GM12878 (cell line): ENCODE results near the gene KIRREL1. TPM values are rescaled to one million over a fixed set of nuclear protein-coding genes. Genes with fewer than 3 reads are reported as not detected.

Experiments used
- ATAC-seq: fragments of 200-7000 bp; cut with Tn5 transposase; 3 replicates; pipeline ENCODE4 v1.9.1; 2020; ENCODE audit warnings: mild to moderate bottlenecking, moderate library complexity
- BruUV-seq: library from RNA; stranded (reverse); fragments of 400-500 nt; replicated peaks from 2 replicates; lab custom pipeline; 2021; lab: Mats Ljungman, UMichigan
- CTCF ChIA-PET: fragments of 300-600 bp; sonication (Branson Sonifier 250); formaldehyde crosslinking; extraction: SDS; loops from one replicate; lab custom pipeline; 2021; ENCODE audit warnings: inconsistent platforms; lab: Yijun Ruan, JAX
- POLR2A ChIA-PET: fragments of 350-600 bp; formaldehyde crosslinking; extraction: SDS; loops from one replicate; lab custom pipeline; 2021; ENCODE audit warnings: inconsistent platforms; lab: Charles Lee
- RAD21 ChIA-PET: fragments of 300-600 bp; sonication (Branson Sonifier 250); formaldehyde crosslinking; loops from one replicate; lab custom pipeline; 2023; ENCODE audit warnings: antibody characterized with exemption; ENCODE audit not compliant: unreplicated experiment; lab: Charles Lee
- SMC1A ChIA-PET: fragments of 300-600 bp; sonication (Branson Sonifier 250); formaldehyde crosslinking; loops from one replicate; lab custom pipeline; 2023; ENCODE audit not compliant: unreplicated experiment, uncharacterized antibody; lab: Charles Lee
- DNase-seq: peaks from one replicate; pipeline ENCODE4 v3.0.0-alpha.2; 2011; ENCODE audit warnings: low read depth, low spot score
- FAIRE-seq: peaks from 3 replicates; lab custom pipeline; 2011; peaks lifted over from hg19 to GRCh38; lab: Jason Lieb, UNC
- H2AFZ ChIP-seq: 2 replicates; pipeline ENCODE4 v1.6.0; 2011; ENCODE audit warnings: low read depth, low read length, control low read depth; ENCODE audit not compliant: control insufficient read depth
- H3K27ac ChIP-seq: 2 replicates; pipeline ENCODE4 v1.5.1; 2011; ENCODE audit warnings: control low read depth; ENCODE audit not compliant: control insufficient read depth, insufficient read depth
- H3K27me3 ChIP-seq, 2 experiments: replicated peaks in 1 of 2; 2 replicates each; pipeline versions ENCODE4 v1.6.0 to v1.6.1; 2011; ENCODE audit warnings: low read length in 1 of 2; ENCODE audit not compliant: control insufficient read depth in 2 of 2, insufficient read depth in 2 of 2
- H3K36me3 ChIP-seq, 2 experiments: 2 replicates each; pipeline ENCODE4 v1.5.1; 2011; ENCODE audit warnings: low read length in 1 of 2; ENCODE audit not compliant: control insufficient read depth in 2 of 2, insufficient read depth in 2 of 2
- H3K4me1 ChIP-seq: 2 replicates; pipeline ENCODE4 v1.6.1; 2011; ENCODE audit warnings: mild to moderate bottlenecking, low read length, moderate library complexity, mixed read lengths; ENCODE audit not compliant: control insufficient read depth, insufficient read depth
- H3K4me2 ChIP-seq: 2 replicates; pipeline ENCODE4 v1.6.0; 2011; ENCODE audit warnings: control low read depth; ENCODE audit not compliant: control insufficient read depth, insufficient read depth
- H3K4me3 ChIP-seq: fragments of 200-600 bp; sonication (generic); 2 replicates; pipeline ENCODE4 v1.5.1; 2016
- H3K79me2 ChIP-seq: 2 replicates; pipeline ENCODE4 v1.6.0; 2011; ENCODE audit warnings: low read length; ENCODE audit not compliant: control insufficient read depth, insufficient read depth
- H3K9ac ChIP-seq: 2 replicates; pipeline ENCODE4 v1.8.0; 2011; ENCODE audit warnings: low read length, control low read depth, mixed read lengths; ENCODE audit not compliant: control insufficient read depth, insufficient read depth
- H3K9me3 ChIP-seq: replicated peaks from 3 replicates; pipeline ENCODE4 v1.5.1; 2011; ENCODE audit warnings: mild to moderate bottlenecking, low read length; ENCODE audit not compliant: control insufficient read depth, insufficient read depth
- H4K20me1 ChIP-seq: 2 replicates; pipeline ENCODE4 v1.6.0; 2011; ENCODE audit not compliant: control insufficient read depth, insufficient read depth
- CHD4 ChIP-seq: fragments of 200-600 bp; sonication (generic); IDR thresholded peaks from 2 replicates; pipeline ENCODE4 v1.6.1; 2016; ENCODE audit warnings: mild to moderate bottlenecking
- CREB1 ChIP-seq: IDR thresholded peaks from 2 replicates; pipeline ENCODE4 v1.6.1; 2012; ENCODE audit warnings: low read depth, mild to moderate bottlenecking, inconsistent platforms
- ETV6 ChIP-seq, 2 experiments: fragments of 450-650 bp in 1 of 2; IDR thresholded peaks in 1 of 2; conservative IDR thresholded peaks in 1 of 2; 2 replicates each; pipeline ENCODE4 v1.6.1; 2014; ENCODE audit warnings: antibody characterized with exemption in 1 of 2, borderline replicate concordance in 1 of 2, low read depth in 1 of 2, mild to moderate bottlenecking in 1 of 2, moderate library complexity in 1 of 2
- JUNB ChIP-seq: IDR thresholded peaks from 2 replicates; pipeline ENCODE4 v1.6.1; 2016; ENCODE audit warnings: antibody characterized with exemption, mild to moderate bottlenecking
- PAX8 ChIP-seq: fragments of 450-650 bp; IDR thresholded peaks from 2 replicates; pipeline ENCODE4 v1.6.1; 2017; ENCODE audit warnings: mild to moderate bottlenecking, moderate library complexity
- ZNF384 ChIP-seq: IDR thresholded peaks from 2 replicates; pipeline ENCODE4 v1.6.1; 2012; ENCODE audit warnings: low read depth, mild to moderate bottlenecking, low read length, improper control_type of control experiment, borderline replicate concordance
- WGBS: methylation state at CpG from one replicate; pipeline ENCODE4 v1.1.6; 2016; ENCODE audit warnings: low lambda C conversion rate; ENCODE audit not compliant: insufficient replicate concordance, insufficient coverage; ENCODE audit errors: missing lambda C conversion rate; 5-methylcytosine and 5-hydroxymethylcytosine counted together
- in situ Hi-C: fragments of 300-500 bp; cut with MboI; formaldehyde crosslinking; loops from 9 replicates; pipeline ENCODE4 v1.14.3; 2018; ENCODE audit warnings: mixed read lengths
- intact Hi-C: fragments of 100-400 bp; cut with micrococcal nuclease; formaldehyde crosslinking; loops from one replicate; pipeline ENCODE4 v1.14.2; 2022; ENCODE audit not compliant: unreplicated experiment
- polyA plus RNA-seq, 11 experiments: library from polyadenylated mRNA; depleted of rRNA in 4 of 11; unstranded in 6 of 11; stranded (reverse) in 5 of 11; fragments of >200 nt; fragmentation: Nextera tagmentation in 4 of 11; fragmentation: Illumina TruSeq in 1 of 11; extraction: Ambion mirVana in 4 of 11; extraction: Trizol in 1 of 11; gene quantifications; 1 replicate in 1 of 11; 2 replicates in 10 of 11; pipeline versions ENCODE4 v1.2.1 to v1.2.3, GENCODE V29; 2011 to 2016; ENCODE audit warnings: inconsistent platforms in 2 of 11, missing spikeins in 2 of 11, low read depth in 1 of 11
- total RNA-seq, 4 experiments: library from RNA; depleted of rRNA in 3 of 4; stranded (reverse); fragments of >200 nt in 3 of 4; fragmentation: Illumina TruSeq in 1 of 4; extraction: Trizol in 1 of 4; gene quantifications; 2 replicates each; pipeline versions ENCODE4 v1.2.1 to v1.2.3, GENCODE V29; 2013 to 2021
- TF ChIP-seq, protein P1 (sequence below): fragments of 450-650 bp; IDR thresholded peaks from 2 replicates; pipeline ENCODE4 v1.6.1; 2017; ENCODE audit warnings: mild to moderate bottlenecking, moderate library complexity

Gene KIRREL1
- total and polyA plus RNA-seq, 10 of the 15 experiments (the other 5 are each of a cell fraction or from before 2014, with no cell fraction given), result 0.15 TPM; not detected in 9

- WGBS, result 51% methylated on average over 10 of the region's 10 CpGs
- no peak for ATAC-seq
- POLR2A ChIA-PET, result no interaction called here
- Histone ChIP-seq H3K9me3 (no peaks in the 10 kb centered on the region), H3K27ac (no peak overlapping the region), H4K20me1 (no peaks in the 10 kb centered on the region; the same call in 1 of the 2 replicates), H3K36me3 (no peaks in the 10 kb centered on the region), H3K4me1 (no peaks in the 10 kb centered on the region), H3K79me2 (no peaks in the 10 kb centered on the region), H3K9ac (no peak overlapping the region), H2AFZ (no peak overlapping the region), H3K4me3 (no peak overlapping the region), H3K4me2 (no peak overlapping the region), H3K27me3 (peaks cover 0 to 3% of the 10 kb centered on the region in 2 experiments; a peak in 2 of 4 replicates)
- TF ChIP-seq JUNB (no peak), CHD4 (no peak), ETV6 (conservative IDR thresholded peaks at IDR 0.05 in 1 of 2, IDR thresholded peaks at IDR 0.05 in 1 of 2; ENCODE audit: borderline replicate concordance in 1 of 2, low read depth in 1 of 2) (no peak), ZNF384 (no peak), CREB1 (no peak), PAX8 (no peak)
- TF ChIP-seq, protein P1, sequence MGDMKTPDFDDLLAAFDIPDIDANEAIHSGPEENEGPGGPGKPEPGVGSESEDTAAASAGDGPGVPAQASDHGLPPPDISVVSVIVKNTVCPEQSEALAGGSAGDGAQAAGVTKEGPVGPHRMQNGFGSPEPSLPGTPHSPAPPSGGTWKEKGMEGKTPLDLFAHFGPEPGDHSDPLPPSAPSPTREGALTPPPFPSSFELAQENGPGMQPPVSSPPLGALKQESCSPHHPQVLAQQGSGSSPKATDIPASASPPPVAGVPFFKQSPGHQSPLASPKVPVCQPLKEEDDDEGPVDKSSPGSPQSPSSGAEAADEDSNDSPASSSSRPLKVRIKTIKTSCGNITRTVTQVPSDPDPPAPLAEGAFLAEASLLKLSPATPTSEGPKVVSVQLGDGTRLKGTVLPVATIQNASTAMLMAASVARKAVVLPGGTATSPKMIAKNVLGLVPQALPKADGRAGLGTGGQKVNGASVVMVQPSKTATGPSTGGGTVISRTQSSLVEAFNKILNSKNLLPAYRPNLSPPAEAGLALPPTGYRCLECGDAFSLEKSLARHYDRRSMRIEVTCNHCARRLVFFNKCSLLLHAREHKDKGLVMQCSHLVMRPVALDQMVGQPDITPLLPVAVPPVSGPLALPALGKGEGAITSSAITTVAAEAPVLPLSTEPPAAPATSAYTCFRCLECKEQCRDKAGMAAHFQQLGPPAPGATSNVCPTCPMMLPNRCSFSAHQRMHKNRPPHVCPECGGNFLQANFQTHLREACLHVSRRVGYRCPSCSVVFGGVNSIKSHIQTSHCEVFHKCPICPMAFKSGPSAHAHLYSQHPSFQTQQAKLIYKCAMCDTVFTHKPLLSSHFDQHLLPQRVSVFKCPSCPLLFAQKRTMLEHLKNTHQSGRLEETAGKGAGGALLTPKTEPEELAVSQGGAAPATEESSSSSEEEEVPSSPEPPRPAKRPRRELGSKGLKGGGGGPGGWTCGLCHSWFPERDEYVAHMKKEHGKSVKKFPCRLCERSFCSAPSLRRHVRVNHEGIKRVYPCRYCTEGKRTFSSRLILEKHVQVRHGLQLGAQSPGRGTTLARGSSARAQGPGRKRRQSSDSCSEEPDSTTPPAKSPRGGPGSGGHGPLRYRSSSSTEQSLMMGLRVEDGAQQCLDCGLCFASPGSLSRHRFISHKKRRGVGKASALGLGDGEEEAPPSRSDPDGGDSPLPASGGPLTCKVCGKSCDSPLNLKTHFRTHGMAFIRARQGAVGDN, result no peak
- BruUV-seq, result no TSS peak
- intact Hi-C loops (no loop called here), in situ Hi-C loops (no loop called here)
- SMC1A ChIA-PET, result no interaction called here
- DNase-seq, result no peak
- RAD21 ChIA-PET, result no interaction called here
- CTCF ChIA-PET, result interaction anchor here (0.6 to 1.3 kb wide), 2 partner anchors 38 to 368 kb away, joined by 3 to 4 read pairs; partner anchors contain the start of gene OR10K2
- FAIRE-seq, result no peak
Measured at GRCh38 chr1:158058237-158058985, 65.0 kb downstream of the KIRREL1 start.
